Astrocyte of the cerebellum (primary cell): ENCODE measurements around the gene FAAP24.
"Not testable (repeated sequence)": the region's sequence is repeated elsewhere in the genome, so short reads cannot be mapped to it uniquely, and the experiment has no call there.

Source experiments
- DNase-seq: peaks from one replicate; pipeline ENCODE4 v3.0.0-alpha.2; 2011; ENCODE audit warnings: low read depth
- H3K4me3 ChIP-seq: 2 replicates; pipeline ENCODE4 v1.5.1; 2011; ENCODE audit warnings: mild to moderate bottlenecking, low read depth, low read length, moderate library complexity
- CTCF ChIP-seq: IDR thresholded peaks from 2 replicates; pipeline ENCODE4 v1.5.1; 2012; ENCODE audit warnings: low read length, low read depth, moderate library complexity, mild to moderate bottlenecking; ENCODE audit errors: missing control alignments
- in situ Hi-C: cut with HindIII; loops from 2 replicates; pipeline ENCODE4 v1.10.0; 2017; ENCODE audit warnings: low sequenced_read_pairs

FAAP24 gene

GRCh38 chr19:33024398-33024797 is 52.4 kb downstream of the FAAP24 start:
- in situ Hi-C loops, result no loop called here
- H3K4me3 ChIP-seq, result no peak overlapping the region
- no peak for TF ChIP-seq CTCF

DNA sequence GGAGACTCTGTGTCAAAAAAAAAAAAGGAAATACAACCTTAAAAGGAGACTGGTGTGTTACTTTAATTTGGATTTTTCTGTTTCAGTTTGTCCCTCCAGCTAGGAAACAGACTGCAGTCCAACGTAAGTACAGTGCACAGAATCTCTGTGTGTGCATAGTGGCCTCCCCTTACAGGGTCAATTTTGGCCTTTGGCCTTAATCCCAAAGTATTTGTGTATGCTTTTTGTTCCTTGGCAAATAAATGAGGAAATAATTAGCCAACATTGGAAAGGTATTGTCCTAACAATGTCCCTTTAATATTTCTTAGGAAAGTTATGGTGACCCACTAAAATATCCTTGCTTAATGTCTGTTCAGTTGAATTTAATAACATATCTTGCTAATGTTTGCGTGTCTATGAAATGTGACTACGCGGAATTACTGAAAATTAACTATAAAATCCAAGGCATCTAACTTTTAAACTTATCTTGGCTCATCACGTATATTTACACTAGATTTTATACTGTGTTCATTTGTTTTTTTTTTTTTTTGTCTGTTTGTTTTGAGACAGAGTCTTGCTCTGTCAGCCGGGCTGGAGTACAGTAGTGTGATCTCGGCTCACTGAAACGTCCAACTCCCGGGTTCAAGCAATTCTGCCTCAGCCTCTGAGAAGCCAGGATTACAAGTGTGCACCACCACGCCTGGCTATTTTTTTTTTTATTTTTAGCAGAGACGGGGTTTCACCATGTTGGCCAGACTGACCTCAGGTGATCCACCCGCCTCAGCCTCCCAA is 53.6 kb downstream of the FAAP24 start:
- DNase-seq, in situ Hi-C loops, H3K4me3 ChIP-seq: not testable (repeated sequence)

More at GRCh38 chr19:33024398-33024797, 52.4 kb downstream of the FAAP24 start:
- DNase-seq, result no peak

GRCh38 chr19:33026602-33027001 is 54.6 kb downstream of the FAAP24 start:
- DNase-seq, H3K4me3 ChIP-seq, in situ Hi-C loops: not testable (repeated sequence)
